ENCODE measurements around the gene INHBC. TPM values are rescaled to one million over a fixed set of nuclear protein-coding genes. Genes with fewer than 3 reads are reported as not detected.

INHBC gene
- polyA plus RNA-seq, 1 of the 3 experiments (the other 2 are of a cell fraction) = 0.08 TPM

DNA sequence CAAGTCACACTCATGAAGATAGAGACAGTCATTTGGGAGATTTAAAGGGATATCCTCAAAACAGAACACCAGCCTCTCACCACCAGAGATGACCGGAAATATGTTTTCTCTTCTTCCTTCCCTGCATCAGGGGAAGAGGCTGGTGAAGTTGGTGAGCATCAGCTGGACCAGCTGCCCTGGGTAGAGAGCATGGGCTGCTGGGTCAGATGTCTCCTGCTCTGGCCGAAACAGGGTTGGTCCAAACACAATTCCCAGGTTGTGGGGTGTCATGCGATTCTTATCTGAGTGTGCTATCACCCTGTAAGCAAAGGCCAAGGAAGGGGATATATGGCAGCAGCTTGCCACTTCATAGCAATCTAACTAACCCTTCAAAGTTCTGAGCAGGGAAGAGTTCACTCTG is 37.8 kb downstream of the INHBC start:
- Histone ChIP-seq H3K36me3 (replicated peaks in 1 of 2; ENCODE audit: control insufficient read depth in 1 of 2, insufficient read depth in 2 of 2, low read length in 1 of 2) (no peaks in the 10 kb centered on the region), H3K27me3 (ENCODE audit: insufficient read depth) (peaks cover 90% of the 10 kb centered on the region), H3K9me2 (no peaks in the 10 kb centered on the region), H3K79me2 (ENCODE audit: insufficient read depth) (no peaks in the 10 kb centered on the region), H2AFZ (ENCODE audit: low read depth) (no peak overlapping the region), H3K27ac (ENCODE audit: low read depth in 2 of 2, low read length in 1 of 2) (no peak overlapping the region), H3K4me2 (no peak overlapping the region), H3K4me1 (ENCODE audit: control insufficient read depth in 1 of 2, insufficient read depth in 2 of 2, low read depth in 1 of 2, low read length in 1 of 2) (peaks cover 0 to 10% of the 10 kb centered on the region in 2 experiments; a peak in 2 of 4 replicates), H3K4me3 (ENCODE audit: low read depth in 2 of 2, low read length in 1 of 2) (no peak overlapping the region), H3K9me3 (no peaks in the 10 kb centered on the region), H3F3A (replicated peaks; ENCODE audit: insufficient read depth) (no peaks in the 10 kb centered on the region), H3K9ac (no peak overlapping the region), H4K20me1 (ENCODE audit: insufficient read depth) (no peaks in the 10 kb centered on the region)
- 26% methylated on average over 3 of the region's 3 CpGs for WGBS (ENCODE audit: low lambda C conversion rate)
- CTCF ChIA-PET = interaction anchor here (1.2 to 2.3 kb wide), 5 partner anchors 10 to 258 kb away, joined by 3 to 15 read pairs (median 8); partner anchors contain the start of genes GLI1 and INHBE
- POLR2A ChIA-PET = interaction anchor here (1.2 kb wide), 1 partner anchor 13 kb away, joined by 3 read pairs; no protein-coding TSS in a partner anchor
- DNase-seq = no peak
- TF ChIP-seq EP300 (IDR thresholded peaks at IDR 0.05; ENCODE audit: borderline replicate concordance in 1 of 2, low read depth in 1 of 2, low read length in 1 of 2) = no peak
- TF ChIP-seq, protein P1, sequence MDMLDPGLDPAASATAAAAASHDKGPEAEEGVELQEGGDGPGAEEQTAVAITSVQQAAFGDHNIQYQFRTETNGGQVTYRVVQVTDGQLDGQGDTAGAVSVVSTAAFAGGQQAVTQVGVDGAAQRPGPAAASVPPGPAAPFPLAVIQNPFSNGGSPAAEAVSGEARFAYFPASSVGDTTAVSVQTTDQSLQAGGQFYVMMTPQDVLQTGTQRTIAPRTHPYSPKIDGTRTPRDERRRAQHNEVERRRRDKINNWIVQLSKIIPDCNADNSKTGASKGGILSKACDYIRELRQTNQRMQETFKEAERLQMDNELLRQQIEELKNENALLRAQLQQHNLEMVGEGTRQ (IDR thresholded peaks at IDR 0.05; ENCODE audit: borderline replicate concordance, low read depth, low read length) = no peak
- TF ChIP-seq MXI1 (IDR thresholded peaks at IDR 0.05; ENCODE audit: low read depth, low read length) = no peak
- TF ChIP-seq, protein P2, sequence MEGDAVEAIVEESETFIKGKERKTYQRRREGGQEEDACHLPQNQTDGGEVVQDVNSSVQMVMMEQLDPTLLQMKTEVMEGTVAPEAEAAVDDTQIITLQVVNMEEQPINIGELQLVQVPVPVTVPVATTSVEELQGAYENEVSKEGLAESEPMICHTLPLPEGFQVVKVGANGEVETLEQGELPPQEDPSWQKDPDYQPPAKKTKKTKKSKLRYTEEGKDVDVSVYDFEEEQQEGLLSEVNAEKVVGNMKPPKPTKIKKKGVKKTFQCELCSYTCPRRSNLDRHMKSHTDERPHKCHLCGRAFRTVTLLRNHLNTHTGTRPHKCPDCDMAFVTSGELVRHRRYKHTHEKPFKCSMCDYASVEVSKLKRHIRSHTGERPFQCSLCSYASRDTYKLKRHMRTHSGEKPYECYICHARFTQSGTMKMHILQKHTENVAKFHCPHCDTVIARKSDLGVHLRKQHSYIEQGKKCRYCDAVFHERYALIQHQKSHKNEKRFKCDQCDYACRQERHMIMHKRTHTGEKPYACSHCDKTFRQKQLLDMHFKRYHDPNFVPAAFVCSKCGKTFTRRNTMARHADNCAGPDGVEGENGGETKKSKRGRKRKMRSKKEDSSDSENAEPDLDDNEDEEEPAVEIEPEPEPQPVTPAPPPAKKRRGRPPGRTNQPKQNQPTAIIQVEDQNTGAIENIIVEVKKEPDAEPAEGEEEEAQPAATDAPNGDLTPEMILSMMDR (IDR thresholded peaks at IDR 0.05) = no peak
- TF ChIP-seq, protein P3, sequence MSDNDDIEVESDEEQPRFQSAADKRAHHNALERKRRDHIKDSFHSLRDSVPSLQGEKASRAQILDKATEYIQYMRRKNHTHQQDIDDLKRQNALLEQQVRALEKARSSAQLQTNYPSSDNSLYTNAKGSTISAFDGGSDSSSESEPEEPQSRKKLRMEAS (IDR thresholded peaks at IDR 0.05; ENCODE audit: low read depth) = no peak
- no peak for TF ChIP-seq SIN3A (IDR thresholded peaks at IDR 0.05; ENCODE audit: borderline replicate concordance, low read depth, low read length)
- TF ChIP-seq TEAD4 (IDR thresholded peaks at IDR 0.05; ENCODE audit: borderline replicate concordance, insufficient read depth) = no peak
- TF ChIP-seq, protein P4, sequence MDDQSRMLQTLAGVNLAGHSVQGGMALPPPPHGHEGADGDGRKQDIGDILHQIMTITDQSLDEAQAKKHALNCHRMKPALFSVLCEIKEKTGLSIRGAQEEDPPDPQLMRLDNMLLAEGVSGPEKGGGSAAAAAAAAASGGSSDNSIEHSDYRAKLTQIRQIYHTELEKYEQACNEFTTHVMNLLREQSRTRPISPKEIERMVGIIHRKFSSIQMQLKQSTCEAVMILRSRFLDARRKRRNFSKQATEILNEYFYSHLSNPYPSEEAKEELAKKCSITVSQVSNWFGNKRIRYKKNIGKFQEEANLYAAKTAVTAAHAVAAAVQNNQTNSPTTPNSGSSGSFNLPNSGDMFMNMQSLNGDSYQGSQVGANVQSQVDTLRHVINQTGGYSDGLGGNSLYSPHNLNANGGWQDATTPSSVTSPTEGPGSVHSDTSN (IDR thresholded peaks at IDR 0.05) = no peak
- no peak for TF ChIP-seq POLR2AphosphoS5 (IDR thresholded peaks at IDR 0.05; ENCODE audit: low read depth, low read length)
- no peak for TF ChIP-seq MEF2A (IDR thresholded peaks at IDR 0.05; ENCODE audit: borderline replicate concordance, low read depth)
- no peak for TF ChIP-seq EZH2phosphoT487 (IDR thresholded peaks at IDR 0.05; ENCODE audit: borderline replicate concordance, low read depth)
- no peak for TF ChIP-seq RXRA (IDR thresholded peaks at IDR 0.05; ENCODE audit: borderline replicate concordance, low read depth)

DNA sequence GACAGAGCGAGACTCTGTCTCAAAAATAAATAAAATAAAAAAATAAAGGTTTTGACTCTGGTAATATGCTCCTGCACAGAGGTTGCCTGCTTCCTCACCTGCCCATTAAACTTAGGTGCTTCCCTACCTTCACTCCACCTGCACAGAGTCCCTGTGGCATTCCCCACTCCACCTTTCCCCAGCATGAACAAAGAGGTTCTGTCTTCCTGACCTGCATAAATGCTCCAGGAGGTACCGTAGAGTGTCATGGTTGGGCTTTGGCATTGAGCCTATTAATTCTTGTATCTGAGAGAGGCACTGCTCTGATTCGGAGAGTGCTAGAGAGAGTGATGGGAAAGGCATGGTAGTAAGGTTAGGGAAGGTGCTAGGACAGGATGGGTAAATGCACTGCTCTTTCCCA is 38.8 kb downstream of the INHBC start:
- H3K79me2 ChIP-seq (ENCODE audit: insufficient read depth) = no peaks in the 10 kb centered on the region
- no peak overlapping the region for H3K4me3 ChIP-seq (ENCODE audit: low read depth in 2 of 2, low read length in 1 of 2)
- ChIA-PET CTCF (interaction anchor here (1.2 to 4.8 kb wide), 4 partner anchors 13 to 259 kb away, joined by 3 to 67 read pairs (median 6); partner anchors contain the start of genes GLI1 and MARS1), POLR2A (no interaction called here)
- H3K27me3 ChIP-seq (ENCODE audit: insufficient read depth) = peaks cover 81% of the 10 kb centered on the region
- no peaks in the 10 kb centered on the region for H3K9me2 ChIP-seq
- H3K4me2 ChIP-seq = no peak overlapping the region
- peaks cover 0 to 10% of the 10 kb centered on the region in 2 experiments; a peak in 3 of 4 replicates for H3K4me1 ChIP-seq (ENCODE audit: control insufficient read depth in 1 of 2, insufficient read depth in 2 of 2, low read depth in 1 of 2, low read length in 1 of 2)
- H3K9ac ChIP-seq = no peak overlapping the region
- H3K27ac ChIP-seq (ENCODE audit: low read depth in 2 of 2, low read length in 1 of 2) = no peak overlapping the region
- 37% methylated on average over 3 of the region's 3 CpGs for WGBS (ENCODE audit: low lambda C conversion rate)
- no peaks in the 10 kb centered on the region for H3K9me3 ChIP-seq
- H3F3A ChIP-seq (replicated peaks; ENCODE audit: insufficient read depth) = no peaks in the 10 kb centered on the region
- DNase-seq = no peak
- TF ChIP-seq GABPA (IDR thresholded peaks at IDR 0.05; ENCODE audit: low read depth) = no peak
- TF ChIP-seq, protein P2 (IDR thresholded peaks at IDR 0.05) = no peak
- TF ChIP-seq YY1 (IDR thresholded peaks at IDR 0.05; ENCODE audit: low read depth) = no peak
- no peak for TF ChIP-seq TEAD4 (IDR thresholded peaks at IDR 0.05; ENCODE audit: borderline replicate concordance, insufficient read depth)
- no peak for TF ChIP-seq GATA2 (CRISPR knock-in tag; IDR thresholded peaks at IDR 0.05)
- TF ChIP-seq CHD2 (IDR thresholded peaks at IDR 0.05; ENCODE audit: low read length, partially characterized antibody) = no peak
- no peak overlapping the region for H2AFZ ChIP-seq (ENCODE audit: low read depth)
- no peaks in the 10 kb centered on the region for H4K20me1 ChIP-seq (ENCODE audit: insufficient read depth)
- H3K36me3 ChIP-seq (replicated peaks in 1 of 2; ENCODE audit: control insufficient read depth in 1 of 2, insufficient read depth in 2 of 2, low read length in 1 of 2) = no peaks in the 10 kb centered on the region
